HG03135 (cell line): Measurements from ENCODE around the gene AHRR.
A peak's percentile ranks its signal among the peaks of the same experiment; 100 is the strongest.
"Not testable (repeated sequence)": the region's sequence is repeated elsewhere in the genome, so short reads cannot be mapped to it uniquely, and the experiment has no call there.

Experiments
- ATAC-seq: cut with Tn5 transposase; IDR thresholded peaks from one replicate; pipeline ENCODE4 v1.9.1; 2021; ENCODE audit warnings: mild to moderate bottlenecking, moderate library complexity; ENCODE audit not compliant: unreplicated experiment

Gene AHRR

GRCh38 chr5:407051-407450 lies 85.5 kb downstream of the AHRR start:
- no peak for ATAC-seq

DNA sequence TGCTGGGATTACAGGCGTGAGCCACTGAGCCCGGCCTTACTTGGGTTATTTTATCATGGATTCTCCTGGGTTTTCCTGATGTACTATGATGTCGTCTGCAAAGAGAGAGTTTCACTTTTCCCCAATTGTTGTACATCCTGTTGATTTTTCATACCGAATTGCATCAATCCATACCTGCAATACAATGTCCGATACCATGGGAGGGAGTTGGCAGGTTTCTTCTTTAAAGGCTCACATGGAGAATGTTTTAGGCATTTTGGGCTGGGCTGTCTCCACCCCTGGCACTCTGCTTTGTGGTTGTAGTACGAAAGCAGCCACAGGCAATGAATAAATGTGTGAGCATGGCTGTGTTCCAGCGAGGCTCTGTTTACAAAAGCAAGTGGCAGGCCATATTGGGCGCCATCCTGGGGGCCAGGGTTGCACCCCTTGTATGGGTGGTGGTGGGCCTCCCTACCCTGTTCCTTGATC lies 86.3 kb downstream of the AHRR start:
- no peak for ATAC-seq

DNA sequence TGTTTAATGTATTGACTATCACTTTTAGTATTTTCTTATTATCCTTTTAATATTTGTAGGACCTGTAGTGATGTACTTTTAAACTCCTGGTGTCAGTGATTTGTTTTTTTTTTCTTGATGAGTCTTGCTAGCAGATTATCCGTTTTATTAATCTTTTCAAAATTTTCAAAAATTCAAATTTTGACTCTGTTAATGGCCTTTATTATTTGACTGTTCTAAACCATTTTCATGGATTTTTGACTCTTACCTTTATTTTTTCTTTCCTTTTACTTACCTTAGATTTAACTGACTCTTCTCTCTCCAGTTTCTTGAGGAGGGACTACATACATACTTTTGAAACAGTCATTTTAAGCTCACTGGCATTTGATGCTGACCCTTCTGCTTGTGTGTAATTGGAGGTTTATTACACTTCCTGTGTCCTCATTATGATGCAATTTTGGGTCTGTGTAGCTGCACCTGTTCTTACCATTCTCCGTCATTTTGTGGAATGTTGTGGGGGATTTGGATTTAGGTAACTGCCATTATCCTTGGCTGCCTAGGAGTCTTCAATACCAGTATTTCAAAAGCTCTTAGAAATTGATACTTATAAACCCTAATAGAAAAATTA lies 89.5 kb downstream of the AHRR start:
- ATAC-seq: no peak

DNA sequence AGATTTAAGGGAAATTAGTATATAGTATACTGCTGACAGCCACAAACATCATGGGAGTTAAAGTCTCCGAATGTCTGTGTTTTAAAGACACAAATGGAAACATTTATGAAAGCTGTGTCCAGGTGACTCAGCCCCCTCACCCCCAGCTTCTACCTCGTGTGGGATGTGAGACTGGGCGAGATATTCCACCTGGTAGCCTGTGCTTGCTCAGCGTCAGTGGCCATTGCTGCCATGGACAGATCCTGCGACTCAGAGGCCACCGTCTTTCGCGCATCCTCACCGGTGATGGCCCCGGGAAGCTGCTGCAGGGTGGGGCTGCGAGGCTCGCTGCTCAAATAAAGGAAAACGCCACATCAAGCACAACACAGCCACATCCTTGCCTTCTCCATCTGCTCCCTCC lies 90.2 kb downstream of the AHRR start:
- no peak for ATAC-seq

- not testable (repeated sequence) for ATAC-seq
Observed at GRCh38 chr5:414991-415927, 93.7 kb downstream of the AHRR start.

DNA sequence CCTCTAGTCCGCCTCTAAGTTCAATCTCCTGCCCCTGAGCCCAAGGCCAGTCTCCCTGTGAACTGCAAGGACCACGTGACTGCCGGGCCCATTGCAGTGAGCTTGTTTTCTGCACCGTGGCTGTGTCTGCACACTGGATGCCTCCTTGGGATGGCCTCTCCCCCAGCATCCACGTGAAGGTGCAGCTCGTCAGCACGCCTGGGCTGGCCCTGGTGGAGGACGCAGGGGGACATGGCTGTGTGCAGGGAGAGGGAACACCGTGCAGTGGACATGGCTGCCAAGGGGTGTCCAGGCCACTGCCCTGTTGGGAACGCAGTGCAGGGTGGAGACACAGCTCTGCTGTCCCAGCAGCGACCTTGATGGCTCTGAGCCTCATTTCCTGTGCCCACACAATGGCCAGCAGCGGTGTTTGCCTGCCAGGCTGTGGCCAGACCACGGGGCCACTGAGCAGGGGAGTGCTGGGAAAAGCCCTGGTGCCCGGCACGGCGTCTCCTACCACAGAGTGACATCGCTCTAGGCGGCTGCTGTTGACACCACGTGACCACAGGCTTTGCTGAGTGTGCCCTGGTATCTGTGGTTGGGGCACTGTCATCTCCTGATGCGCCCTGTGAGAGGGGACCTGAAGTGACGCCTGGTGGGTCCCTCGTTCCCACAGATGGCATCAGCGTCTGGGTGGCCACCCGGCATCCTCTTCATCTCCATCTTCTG lies 94.6 kb downstream of the AHRR start:
- no peak for ATAC-seq

- no peak for ATAC-seq
Observed at GRCh38 chr5:416636-416960, 95.1 kb downstream of the AHRR start.

GRCh38 chr5:417301-418161 lies 96.0 kb downstream of the AHRR start:
- ATAC-seq: no peak

DNA sequence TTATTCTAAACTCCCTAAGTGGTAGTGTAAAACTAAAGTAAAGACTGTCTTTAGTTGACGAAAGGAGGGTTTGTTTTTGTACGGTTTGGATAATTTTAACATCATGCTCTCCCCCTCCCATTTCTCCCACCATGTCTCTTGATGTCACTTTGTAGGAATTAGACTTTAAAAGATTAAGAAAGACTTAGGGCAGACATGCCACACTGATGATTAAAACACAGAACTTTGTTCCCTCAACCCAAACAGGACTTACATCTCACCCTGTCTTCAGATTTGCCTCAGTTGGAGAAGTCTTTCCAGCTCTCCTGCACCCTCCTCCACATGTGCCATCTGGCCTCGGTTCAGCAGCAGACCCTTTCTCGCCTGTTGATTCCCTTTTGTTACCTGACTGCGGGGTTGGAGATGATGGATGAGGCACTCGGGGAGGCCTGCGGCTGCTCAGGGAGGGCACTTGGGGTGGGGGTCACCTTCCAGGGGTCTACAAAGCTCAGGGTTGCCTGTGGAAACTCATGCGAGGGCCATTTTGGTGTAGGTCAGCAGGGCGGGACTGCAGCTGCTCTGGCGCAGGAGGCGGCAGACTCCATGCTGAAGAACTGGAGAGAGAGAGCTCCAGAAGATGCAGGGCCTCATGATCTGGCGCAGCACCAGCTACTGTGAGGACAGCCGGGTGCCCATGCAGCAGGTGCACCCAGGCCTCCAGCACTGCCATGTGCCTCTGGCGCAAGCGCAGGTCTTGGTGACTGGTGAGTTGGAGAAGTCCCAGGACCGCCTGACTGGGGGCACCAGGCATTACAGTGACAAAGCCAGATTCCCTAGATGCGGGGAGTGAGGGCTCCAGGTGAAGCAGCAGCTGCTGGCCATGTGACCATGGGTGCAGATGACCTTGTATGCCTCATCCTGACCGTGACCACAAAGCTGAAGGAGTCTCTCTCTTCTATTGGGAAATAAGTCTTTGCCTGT lies 96.9 kb downstream of the AHRR start:
- ATAC-seq: no peak

DNA sequence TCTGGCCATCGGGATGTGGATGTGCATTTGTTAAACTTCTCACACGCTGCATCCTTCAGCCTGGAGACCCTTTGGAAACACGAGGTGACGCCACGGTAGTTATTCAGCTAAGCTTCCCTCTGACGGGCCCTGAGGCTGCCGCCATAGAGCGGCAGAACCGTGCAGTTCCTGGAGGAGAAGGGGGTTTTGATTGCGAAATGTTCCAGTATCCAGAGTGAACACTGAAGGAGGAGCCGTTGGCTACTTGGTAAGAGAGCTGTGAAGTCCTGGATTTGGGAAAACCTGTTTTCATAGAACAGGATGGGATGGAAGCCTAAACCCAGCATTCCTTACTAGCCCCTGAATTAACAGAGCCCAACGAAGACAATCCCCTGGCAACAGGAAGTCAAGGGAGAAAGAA lies 98.5 kb downstream of the AHRR start:
- no peak for ATAC-seq

DNA sequence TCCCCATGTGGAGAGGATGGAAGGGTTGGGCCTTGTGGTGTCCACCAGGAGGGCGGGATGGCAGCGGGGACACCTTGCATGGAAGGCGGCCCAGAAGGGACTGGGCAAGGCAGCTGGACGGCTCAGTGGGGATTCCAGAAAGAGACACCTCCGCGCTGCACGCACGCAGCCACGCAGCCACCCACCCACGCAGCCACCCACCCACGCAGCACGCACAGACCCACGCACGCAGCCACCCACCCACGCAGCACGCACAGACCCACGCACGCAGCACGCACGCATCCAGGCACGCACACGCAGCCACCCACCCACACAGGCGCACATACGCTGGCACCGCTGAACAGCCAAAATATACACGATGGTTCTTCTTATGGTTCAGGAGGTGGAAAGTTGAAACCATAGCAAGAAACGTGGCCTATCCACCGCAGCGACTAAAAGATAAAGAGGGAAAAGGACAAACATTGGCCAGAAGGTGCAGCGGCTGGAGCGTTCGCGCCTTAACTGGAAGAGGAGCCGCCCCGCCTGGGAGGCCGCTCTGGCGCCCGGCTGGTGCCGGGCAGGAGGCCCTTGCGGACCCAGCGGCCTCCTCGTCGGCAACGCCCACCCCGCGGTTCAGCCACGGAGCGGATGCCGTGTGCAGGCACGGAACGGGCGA lies 99.2 kb downstream of the AHRR start:
- ATAC-seq: no peak

GRCh38 chr5:421287-421880 lies 99.9 kb downstream of the AHRR start:
- no peak for ATAC-seq

DNA sequence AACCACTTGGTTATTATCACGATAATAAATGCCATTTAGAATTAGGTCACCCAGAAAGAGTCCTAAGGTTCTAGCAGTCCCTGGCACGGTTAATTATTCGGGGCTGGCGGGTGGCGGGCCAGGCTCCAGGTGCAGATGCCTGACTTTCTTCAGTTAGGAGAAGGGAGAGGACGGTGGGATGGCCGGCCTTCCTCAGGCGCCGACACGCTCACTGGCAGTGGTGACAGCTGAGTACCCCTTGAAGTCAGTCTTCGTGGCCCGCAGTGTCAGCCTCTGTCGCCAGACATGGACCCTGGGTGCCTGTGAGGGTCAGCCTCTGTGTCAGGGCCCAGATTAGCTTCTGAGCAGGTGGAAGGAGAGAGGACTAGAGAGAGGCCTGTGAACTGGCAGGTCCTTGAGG lies 100.4 kb downstream of the AHRR start:
- no peak for ATAC-seq

DNA sequence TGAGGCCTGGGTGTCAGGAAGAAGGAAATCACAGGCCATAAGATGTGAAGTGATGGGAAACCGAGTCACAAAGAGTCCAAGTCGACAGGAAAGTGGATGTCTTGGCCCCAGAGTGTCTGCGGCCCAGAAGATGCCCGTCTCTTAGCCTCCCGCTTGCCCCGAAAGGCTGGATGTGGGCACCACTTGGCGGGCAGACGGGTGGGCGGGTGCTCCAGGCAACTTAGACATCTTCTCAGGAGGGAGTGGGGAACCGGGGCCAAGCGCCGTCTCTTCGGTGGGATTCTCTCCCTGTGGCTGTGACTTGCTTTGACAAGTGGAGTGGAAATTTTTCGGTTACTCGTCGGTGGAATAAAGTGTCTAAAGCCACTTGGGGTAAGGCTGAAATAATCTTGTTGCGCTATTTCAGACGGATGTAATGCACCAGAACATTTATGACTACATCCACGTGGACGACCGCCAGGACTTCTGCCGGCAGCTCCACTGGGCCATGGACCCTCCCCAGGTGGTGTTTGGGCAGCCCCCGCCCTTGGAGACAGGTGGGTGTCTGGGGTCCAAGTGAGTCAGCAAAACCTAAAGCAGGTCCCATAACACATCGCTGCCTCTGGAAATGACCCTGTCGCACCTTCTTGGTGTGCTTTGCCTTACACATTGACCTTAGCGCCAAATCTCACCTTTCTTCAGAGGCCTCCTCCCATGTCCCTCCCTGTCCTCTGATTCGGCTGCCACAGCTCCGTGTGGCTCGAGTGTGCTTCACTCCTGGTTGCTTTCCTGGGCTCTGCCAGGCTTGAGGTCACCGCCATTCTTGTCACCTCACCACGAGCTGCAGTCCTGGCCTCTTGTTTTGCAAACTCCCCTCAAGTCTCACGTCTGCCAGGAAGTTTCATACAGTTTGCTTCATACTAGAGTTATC lies 101.1 kb downstream of the AHRR start:
- no peak for ATAC-seq

DNA sequence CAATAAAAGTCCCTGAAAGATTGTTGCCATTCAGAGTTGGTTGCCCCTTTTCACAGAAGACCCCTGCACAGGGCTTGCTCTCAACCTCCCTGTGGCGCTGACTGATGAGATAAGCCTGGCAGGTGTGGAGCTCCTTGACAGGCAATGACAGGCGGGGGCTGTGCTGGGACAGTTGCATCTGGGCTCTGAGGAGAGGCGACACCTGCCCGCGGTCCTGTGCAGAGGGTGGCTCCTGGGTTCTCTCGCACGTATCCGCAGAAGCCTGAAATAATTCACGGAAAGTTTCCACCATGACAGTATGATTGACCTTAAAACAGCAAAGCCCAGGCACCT lies 101.7 kb downstream of the AHRR start:
- ATAC-seq: no peak

- ATAC-seq: no peak
Observed at GRCh38 chr5:423626-424261, 102.2 kb downstream of the AHRR start.

DNA sequence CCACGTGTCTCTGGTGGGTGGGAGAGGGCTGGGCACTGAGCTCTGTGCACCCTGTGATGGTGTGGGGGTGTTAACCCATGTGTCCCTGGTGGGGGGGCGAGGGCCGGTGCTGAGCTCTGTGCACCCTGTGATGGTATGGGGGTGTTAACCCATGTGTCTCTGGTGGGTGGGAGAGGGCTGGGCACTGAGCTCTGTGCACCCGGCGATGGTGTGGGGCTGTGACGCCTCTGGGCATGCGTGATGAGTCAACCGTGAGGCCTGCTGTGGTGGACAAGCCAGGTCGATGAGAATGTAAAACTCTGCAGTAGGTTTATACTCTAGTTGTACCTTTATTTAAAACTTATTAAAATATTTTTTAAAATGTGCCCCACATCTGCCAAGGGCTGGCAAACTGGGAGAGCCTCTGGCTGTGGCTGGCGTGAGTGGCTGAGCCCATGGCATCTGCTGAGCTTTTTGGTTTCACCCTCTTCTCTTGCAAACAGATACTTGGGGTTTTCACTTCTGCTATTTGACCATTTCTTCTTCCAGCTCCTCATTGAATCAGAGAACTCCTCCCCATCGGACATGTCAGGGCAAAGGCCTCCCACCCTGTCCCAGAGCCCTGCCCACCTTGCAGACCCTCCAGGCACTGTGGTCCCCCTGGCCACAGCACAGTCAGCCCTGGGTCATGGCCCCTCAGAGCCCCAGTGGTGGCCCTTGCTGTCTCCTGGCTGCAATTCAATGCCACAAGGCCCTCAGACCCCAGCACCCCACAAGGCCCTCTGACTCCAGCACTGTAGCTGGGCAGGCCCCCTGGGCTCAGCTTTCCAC lies 103.0 kb downstream of the AHRR start:
- ATAC-seq: peak; percentile 85
